HG02852 (cell line): ENCODE results near the gene MAST3.
"Not testable (repeated sequence)": the region's sequence is repeated elsewhere in the genome, so short reads cannot be mapped to it uniquely, and the experiment has no call there.

Experiments
- ATAC-seq: cut with Tn5 transposase; IDR thresholded peaks from one replicate; pipeline ENCODE4 v1.9.1; 2021; ENCODE audit warnings: mild to moderate bottlenecking, moderate library complexity; ENCODE audit not compliant: unreplicated experiment

The MAST3 gene

DNA sequence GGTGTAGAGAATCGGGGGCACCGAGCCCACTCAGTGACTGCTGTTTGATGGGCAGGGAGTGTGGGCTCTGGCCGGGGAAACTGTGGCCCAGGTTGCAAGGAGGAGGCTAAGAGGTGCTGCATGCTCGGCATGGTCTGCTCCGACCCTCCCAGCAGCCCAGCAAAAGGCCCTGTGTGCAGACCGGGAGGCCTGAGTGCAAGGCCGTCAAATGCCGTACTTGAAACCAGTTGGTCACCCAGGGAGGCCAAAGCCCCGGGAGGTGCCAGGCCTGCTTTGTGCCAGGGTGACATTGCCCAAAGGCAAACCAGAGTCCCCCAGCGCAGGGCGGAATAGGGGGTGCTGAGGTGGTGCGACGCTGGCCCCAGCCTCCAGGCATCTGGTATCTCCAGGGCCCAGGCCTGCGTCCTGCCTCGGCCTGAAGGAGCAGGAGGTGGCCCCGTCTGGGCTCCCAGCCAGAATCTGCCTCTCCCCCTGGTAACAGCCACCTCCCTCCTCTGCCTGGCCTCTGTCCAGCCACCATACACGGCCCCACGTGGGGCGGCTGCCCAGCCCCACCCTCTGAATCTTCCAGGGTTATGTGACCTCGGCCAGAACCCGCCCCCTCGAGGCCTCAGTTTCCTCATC, 59.4 kb downstream of the MAST3 start:
- no peak for ATAC-seq

DNA sequence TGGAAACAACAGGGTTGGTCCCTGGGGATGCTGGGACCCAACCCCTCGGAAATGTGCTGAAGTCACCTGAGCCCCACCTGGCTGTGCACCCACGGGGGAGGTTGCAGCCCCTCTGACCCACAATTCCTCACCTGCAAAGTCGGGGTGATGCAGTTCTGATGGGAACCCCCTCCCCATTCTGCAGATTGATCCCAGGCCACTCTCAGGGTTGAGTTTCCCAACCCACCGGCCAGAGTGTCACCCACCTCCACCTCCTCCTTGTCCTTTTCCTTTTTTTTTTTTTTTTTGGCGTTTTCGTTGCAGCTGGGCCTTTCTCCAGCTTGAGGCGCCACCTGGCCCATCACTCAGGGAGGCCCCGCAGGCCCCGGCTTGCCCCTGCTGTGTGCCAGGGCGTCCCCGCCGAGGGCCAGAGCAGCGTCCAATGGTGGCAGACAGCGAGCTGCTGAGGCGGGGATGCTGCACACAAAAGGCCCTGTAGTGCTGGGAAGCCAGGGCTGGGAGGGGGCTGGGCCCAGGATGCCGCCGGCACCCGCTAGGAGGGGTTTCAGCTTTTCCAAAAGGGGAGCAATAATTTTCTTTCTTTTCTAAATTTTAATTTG, 60.0 kb downstream of the MAST3 start:
- ATAC-seq: no peak

DNA sequence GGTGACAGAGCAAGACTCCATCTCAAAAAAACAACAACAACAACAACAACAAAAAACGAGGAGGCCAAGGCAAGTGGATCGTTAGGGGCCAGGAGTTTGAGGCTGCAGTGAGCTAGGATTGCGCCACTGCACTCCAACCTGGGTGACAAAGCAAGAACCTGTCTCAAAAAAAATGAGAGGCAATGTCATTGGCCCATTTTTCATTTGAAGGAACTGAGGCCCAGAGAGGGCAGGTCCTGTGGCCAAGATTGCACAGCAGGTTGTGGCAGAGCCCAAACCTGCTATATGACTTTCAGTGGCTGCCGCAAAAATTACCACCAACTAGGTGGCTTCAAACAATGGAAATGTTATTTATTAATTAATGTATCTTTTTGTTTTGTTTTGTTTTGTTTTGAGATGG, 60.9 kb downstream of the MAST3 start:
- ATAC-seq: no peak

DNA sequence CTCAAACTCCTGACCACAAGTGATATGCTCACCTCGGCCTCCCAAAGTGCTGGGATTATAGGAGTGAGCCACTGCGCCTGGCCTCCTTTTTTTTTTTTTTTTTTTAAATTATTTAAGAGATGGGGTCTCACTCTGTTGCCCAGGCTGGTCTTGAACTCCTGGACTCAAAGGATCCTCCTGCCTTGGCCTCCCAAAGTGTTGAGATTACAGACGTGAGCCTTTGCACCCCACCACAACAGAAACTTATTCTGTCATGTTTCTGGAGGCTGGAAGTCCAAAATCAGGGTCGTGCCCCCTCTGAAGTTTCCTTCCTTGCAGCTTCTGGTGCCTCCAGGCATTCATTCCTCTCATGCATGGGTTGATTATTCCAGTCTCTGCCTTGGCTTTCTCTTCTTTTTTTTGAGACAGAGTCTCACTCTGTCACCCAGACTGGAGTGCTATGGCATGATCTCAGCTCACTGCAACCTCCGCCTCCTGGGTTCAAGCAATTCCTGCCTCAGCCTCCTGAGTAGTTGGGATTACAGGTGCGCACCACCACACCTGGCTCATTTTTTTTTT, 61.6 kb downstream of the MAST3 start:
- not testable (repeated sequence) for ATAC-seq

DNA sequence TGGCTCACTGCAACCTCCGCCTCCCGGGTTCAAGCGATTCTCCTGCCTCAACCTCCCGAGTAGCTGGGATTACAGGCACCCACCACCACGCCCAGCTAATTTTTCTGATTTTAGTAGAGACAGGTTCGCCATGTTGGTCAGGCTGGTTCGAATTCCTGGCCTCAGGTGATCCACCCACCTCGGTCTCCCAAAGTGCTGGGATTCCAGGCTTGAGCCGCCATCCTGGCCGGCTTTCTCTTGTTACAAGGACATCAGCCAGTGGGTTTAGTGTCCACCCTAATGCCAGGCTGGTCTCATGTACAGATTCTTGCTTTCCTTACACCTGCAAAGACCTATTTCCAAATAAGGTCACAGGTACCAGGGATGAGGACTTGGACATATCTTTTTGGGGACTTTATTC, 62.2 kb downstream of the MAST3 start:
- no peak for ATAC-seq

DNA sequence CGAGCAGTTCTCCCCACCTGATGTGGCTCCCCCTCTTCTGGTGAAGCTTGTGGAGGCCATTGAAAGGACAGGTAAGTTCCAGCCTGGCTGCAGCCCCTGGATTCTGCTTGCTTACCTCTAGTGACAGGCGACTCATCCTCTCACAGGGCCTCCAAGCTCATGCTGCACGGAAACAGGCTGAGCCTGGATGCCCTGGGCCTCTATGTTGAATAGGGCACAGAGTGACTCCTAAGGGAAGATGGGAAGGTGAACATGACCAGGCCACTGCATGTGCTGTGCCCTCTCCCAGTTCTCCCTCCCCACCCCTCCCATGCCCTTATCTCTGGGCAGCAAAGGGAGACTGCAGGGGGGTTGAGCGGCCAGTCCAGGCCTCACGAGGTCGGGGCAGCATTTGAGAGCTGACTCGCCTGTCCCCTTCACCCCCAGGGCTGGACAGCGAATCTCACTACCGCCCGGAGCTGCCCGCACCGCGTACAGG, 63.0 kb downstream of the MAST3 start:
- no peak for ATAC-seq

DNA sequence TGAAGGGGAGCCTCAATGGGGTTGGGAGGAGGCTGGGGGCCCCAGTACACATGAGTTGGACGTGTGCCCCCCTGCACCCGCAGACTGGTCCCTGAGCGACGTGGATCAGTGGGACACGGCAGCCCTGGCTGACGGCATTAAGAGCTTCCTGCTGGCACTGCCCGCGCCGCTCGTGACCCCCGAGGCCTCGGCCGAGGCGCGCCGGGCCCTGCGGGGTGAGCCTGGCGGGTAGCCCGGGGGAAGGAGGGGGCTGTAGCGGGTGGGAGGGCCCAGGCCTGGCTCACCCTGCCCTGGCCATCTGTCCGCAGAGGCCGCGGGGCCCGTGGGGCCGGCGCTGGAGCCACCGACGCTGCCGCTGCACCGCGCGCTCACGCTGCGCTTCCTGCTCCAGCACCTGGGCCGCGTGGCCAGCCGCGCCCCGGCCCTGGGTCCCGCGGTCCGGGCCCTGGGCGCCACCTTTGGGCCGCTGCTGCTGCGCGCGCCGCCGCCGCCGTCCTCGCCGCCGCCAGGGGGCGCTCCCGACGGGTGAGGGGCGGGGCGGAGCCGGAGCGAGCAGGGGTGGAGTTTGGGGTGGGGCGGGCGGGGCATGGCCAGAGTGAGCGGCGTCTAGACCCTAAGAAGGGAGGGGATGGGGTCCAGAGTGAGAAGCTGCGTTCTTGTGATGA, 63.5 kb downstream of the MAST3 start:
- peak; percentile 83 for ATAC-seq

DNA sequence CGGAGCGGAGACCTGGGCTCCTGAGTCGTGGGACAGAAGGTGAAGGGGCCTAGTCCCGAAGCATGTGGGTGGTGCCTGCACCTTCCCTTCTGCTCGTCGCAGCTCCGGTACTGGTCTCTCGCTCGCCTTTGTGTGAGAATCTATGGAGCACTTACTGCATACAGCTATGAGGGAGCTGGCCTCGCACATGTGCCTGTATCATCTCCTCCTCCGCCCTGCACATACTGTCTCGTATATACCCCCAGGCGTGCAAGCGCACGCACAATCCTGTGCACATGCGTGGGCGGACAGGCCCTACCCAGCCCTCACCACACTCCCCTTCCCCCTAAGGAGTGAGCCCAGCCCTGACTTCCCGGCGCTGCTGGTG, 64.0 kb downstream of the MAST3 start:
- no peak for ATAC-seq

DNA sequence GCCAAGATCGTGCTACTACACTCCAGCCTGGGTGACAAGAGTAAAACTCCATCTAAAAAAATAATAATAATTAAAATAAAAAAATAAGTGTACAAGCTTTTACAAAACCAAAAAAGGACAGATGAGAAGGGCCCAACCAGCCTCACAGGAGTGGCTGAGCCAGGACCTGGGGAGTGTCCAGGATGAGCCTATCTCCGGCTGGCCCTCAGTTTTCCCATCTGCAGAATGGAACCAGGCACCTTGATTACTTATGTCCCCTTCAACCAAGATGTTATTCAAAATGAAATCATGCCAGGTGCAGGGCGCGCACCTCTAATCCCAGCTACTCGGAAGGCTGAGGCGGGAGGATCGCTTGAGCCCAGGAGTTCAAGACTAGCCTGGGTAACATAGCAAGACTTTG, 66.5 kb downstream of the MAST3 start:
- no peak for ATAC-seq

DNA sequence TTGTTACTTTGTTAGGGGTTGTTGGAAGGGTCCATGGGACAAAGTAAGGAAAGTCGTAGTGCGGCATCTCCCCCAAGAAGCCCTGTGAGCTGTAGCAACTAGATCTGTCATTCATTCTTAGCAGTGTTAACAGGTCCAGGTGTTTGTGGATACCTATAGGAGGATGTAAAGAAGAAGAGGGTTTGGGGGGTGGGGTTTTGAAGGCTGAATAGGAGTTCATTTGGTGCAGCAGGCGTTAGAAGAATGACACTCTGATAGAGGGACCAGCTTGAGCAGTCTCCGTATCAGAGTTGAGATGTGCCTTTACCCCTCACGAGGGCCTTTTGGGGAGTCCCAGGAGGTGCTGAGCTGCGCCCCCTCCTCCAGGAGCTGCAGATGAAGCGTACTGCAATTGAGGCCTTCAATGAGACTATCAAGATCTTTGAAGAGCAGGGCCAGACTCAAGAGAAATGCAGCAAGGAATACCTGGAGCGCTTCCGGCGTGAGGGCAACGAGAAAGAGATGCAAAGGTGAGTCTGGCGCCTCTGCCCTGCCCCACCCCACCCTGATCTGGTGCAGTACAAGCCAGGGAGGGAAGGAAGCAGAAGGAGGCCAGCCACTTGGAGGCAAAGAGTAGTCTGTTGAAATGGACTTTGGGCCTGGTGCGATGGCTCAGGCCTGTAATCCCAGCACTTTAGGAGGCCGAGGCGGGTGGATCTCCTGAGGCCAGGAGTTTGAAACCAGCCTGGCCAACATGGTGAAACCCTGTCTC, 68.4 kb downstream of the MAST3 start:
- no peak for ATAC-seq

DNA sequence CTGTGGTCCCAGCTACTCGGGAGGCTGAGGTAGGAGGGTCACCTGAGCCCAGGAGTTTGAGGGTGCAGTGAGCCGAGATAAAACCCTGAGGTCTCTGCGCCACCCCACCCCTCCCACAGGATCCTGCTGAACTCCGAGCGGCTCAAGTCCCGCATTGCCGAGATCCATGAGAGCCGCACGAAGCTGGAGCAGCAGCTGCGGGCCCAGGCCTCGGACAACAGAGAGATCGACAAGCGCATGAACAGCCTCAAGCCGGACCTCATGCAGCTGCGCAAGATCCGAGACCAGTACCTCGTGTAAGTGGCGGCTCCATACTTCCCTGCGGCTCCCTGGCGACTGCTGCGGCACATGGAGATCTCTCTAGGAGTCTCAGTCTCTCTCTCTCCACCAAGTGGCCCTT, 69.4 kb downstream of the MAST3 start:
- no peak for ATAC-seq

DNA sequence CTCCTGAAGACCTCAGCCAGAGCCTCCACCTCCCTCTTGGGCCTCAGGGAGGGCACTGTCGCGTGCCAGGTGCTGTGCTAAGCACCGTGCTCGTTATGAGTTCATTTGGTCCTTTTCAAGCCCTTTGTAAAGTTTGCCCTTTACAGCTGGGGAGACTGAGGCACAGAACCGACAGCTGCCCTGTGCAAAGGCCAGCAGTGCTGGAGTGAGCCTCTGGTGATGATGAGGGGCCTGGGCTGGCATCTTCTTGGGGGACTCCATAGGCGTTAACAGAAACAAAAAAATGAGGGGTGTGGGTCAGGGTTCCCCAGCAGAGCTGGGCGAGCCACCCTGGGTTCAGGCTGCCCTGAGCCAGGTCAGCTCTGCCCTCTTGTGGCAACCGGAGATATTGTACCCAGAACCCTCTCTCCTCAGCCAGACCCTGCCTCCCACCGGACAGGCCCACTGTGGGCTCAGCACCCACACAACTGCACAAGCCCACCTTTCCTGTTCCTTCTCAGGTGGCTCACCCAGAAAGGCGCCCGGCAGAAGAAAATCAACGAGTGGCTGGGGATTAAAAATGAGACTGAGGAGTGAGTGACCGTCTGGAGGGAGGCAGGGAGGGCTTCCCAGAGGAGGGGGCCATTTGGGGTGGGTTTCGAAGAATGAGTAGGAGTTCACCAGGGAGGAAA, 70.5 kb downstream of the MAST3 start:
- ATAC-seq: no peak

DNA sequence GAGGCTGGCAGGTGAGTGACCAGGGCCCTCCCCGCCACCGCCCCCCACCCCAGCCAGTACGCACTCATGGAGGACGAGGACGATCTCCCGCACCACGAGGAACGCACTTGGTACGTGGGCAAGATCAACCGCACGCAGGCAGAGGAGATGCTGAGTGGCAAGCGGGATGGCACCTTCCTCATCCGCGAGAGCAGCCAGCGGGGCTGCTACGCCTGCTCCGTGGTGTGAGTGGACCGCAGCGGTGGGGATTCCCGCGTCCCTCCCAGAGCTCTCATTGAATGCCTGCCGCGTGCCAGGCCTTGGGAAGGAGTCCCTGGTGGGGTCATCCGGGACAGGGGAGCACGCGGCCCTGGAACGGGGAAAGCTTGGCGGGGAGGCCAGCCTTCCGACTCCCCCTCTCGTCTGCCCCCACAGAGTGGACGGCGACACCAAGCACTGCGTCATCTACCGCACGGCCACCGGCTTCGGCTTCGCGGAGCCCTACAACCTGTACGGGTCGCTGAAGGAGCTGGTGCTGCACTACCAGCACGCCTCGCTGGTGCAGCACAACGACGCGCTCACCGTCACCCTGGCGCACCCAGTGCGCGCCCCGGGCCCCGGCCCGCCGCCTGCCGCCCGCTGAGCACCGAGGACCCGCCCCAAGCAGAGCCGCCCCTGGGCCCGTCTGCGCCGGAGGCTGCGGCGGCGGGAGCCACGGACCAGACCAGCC, 71.2 kb downstream of the MAST3 start:
- no peak for ATAC-seq

DNA sequence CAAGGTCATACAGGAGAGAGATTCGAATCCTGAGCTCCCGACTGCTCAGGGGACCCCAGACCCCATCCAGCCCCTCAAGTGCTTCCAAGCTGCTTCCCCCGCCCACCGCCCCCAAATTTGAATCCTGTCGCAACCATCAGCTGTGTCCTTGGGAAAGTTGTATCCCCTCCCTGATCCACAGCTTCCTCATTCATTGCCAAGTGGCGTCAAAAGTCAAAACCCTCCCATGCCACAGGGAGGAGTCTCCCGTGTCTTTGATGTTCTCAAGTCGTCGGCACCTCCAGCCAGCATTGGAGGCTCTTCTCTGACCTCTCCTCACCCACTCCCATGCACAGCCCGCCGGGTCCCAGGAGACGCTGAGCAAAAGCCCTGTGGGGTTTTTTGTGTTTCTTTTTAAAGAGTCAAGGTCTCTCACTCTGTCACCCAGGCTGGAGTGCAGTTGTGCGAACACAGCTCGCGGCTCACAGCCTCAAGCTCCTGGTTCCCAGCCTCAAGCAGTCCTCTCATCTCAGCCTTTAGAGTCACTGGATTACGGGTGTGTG, 73.2 kb downstream of the MAST3 start:
- ATAC-seq: no peak

DNA sequence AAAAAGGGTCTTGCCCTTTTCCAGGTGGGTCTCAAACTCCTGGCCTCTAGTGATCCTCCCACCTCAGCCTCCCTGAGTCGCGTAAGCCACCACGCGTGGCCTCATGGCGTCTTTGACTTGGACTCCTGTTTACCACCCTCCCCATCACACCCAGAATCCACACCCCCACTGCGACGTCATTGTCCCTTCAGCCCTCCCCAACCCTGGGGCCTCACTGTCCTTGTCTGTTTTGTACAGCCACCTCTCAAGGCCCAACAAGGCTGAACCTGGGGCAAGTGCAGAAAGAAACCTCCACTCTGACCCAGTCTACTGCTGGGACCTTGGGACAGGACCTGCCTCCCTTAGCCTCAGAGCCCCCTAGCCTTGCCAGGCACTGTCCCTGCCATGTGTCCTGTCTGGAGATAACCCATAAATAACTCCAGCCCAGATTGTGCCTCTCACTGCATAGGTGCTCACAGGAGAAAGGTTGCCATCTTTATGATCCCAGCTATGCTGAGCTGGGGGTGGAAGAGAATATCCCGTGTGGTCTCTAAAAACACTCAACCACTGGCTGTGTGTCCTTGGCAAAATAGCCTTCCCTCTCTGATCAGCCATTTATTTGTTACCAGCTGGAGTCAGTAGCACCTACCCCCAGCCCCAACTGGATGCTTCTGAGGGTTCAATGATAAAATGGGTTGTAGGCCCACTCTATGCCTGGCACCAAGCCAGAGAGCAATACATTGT, 74.2 kb downstream of the MAST3 start:
- no peak for ATAC-seq

DNA sequence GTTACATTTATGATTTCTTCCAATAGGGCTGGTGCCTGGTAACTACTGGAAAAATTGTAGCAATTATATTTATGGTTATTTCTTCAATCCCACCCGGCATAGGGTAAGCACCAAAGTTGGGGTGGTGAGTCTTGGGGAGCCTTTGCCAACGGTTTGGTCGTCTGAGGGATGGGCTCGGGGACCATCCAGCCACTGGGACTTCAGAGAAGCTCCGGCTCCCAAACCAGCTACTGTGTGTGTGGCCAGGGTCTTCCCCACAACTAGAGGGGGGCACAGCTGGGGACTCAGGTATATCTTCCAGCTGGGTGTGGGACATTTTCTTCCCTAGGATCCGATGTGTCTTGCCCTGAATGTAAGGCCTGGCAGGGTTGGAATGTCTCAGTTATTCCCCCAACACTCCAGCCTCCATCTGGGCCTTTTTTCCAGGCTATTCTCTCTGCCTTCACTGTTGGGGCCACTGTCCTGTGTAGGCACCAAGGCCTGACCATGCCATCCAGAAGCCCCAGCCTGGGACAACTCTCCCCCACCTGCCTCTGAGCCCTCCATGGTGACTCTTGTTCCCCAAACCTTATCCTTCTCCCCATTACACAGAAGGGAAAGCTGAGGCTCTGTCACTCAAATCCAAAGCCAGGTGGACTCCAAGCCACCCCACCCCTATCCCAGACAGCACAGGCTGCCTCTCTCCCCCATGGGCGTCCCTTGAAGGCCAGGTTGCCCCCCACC, 74.9 kb downstream of the MAST3 start:
- ATAC-seq: no peak

DNA sequence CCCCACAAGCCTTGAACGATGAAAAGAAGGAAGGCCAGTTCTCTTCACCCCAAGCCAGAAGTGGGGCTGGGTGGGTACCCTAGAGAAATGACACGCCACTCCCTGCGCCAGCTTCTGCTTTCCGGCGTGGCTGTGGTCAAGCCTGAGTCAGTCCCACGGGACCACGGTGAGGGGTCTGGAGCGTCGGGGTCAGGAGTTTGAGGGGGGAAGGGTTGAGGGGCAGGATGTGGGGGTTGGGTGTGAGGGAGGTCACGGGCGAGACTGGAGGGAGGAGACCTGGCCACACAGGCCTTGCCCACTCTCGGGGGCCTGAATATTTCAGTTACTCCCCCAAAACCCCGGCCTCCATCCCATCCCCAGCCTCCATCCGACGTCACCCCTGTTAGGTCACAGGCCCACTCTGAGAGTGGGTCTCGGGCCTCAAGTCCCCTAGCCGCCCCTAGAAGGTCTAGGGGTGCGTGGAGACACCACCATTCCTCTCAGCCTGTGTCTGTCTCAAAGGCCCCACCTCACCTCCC, 75.5 kb downstream of the MAST3 start:
- no peak for ATAC-seq

DNA sequence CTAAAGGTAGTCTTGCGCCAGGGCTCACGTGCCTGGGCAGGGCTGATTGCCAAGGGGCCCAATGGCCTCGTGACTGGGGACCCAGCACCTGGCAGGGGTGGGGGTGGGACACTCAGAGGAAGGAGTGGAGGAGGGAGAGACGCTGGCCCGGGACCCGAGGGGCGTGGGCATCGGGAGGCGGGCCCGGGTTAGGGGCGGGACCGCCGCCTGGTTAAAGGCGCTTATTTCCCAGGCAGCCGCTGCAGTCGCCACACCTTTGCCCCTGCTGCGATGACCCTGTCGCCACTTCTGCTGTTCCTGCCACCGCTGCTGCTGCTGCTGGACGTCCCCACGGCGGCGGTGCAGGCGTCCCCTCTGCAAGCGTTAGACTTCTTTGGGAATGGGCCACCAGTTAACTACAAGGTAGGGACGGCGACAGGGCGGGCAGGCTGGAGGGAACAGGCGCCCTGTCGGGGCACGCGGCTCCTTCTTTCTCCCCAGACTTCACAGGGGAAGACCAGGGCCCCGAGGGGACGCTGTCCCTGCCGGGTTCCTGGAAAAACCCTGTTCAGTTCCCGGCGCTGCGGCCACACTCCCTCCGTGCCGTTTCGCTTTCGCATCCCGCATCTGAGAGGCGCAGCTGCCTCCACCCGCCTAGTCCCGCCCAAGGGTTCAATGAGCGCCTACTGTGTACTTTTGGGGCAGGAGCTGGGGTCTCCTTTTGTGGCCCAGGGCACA, 76.2 kb downstream of the MAST3 start, which contains the start of gene IFI30:
Gene IFI30, plus strand, starts transcription at position 242 of the 717 bp plus-strand sequence. Its CDS starts 29 bp downstream, at position 271.
- ATAC-seq: peak; percentile 49
